H9 (cell line): ENCODE results near the gene CHAF1A. TPM values are rescaled to one million over a fixed set of nuclear protein-coding genes. Genes with fewer than 3 reads are reported as not detected.

ENCODE experiments used
- DNase-seq: peaks from one replicate; pipeline ENCODE4 v3.0.0-alpha.2; 2017
- H2AFZ ChIP-seq: one replicate; pipeline ENCODE4 v1.6.1; 2013; ENCODE audit warnings: mild to moderate bottlenecking, low read length, control low read depth, moderate library complexity
- H2AK5ac ChIP-seq: 2 replicates; pipeline ENCODE4 v1.6.1; 2013; ENCODE audit warnings: low read length, control low read depth, mixed read lengths; ENCODE audit not compliant: insufficient read length
- H2BK120ac ChIP-seq: one replicate; pipeline ENCODE4 v1.6.1; 2013; ENCODE audit warnings: low read depth, mild to moderate bottlenecking, low read length, control low read depth, inconsistent platforms; ENCODE audit not compliant: poor library complexity, severe bottlenecking
- H2BK12ac ChIP-seq: 2 replicates; pipeline ENCODE4 v1.6.1; 2013; ENCODE audit warnings: low read length, control low read depth, mixed read lengths, low read depth; ENCODE audit not compliant: insufficient read length
- H2BK15ac ChIP-seq: 2 replicates; pipeline ENCODE4 v1.6.1; 2013; ENCODE audit warnings: low read depth, low read length, control low read depth
- H2BK20ac ChIP-seq: one replicate; pipeline ENCODE4 v1.6.1; 2013; ENCODE audit warnings: low read depth, mild to moderate bottlenecking, low read length, control low read depth, inconsistent platforms; ENCODE audit not compliant: poor library complexity, severe bottlenecking
- H2BK5ac ChIP-seq: 2 replicates; pipeline ENCODE4 v1.6.1; 2013; ENCODE audit warnings: low read length, control low read depth, mixed read lengths; ENCODE audit not compliant: insufficient read length
- H3K14ac ChIP-seq: 2 replicates; pipeline ENCODE4 v1.6.1; 2013; ENCODE audit warnings: low read length, control low read depth; ENCODE audit not compliant: insufficient read depth
- H3K18ac ChIP-seq: 2 replicates; pipeline ENCODE4 v1.6.1; 2013; ENCODE audit warnings: low read depth, mild to moderate bottlenecking, mixed read lengths, low read length, control low read depth; ENCODE audit not compliant: insufficient read length
- H3K23ac ChIP-seq: 2 replicates; pipeline ENCODE4 v1.6.1; 2013; ENCODE audit warnings: low read length, control low read depth, mixed read lengths, low read depth; ENCODE audit not compliant: insufficient read length
- H3K23me2 ChIP-seq: 2 replicates; pipeline ENCODE4 v1.6.1; 2013; ENCODE audit warnings: low read depth, mild to moderate bottlenecking, mixed read lengths, low read length, control low read depth; ENCODE audit not compliant: insufficient read length, poor library complexity, severe bottlenecking
- H3K27ac ChIP-seq: 2 replicates; pipeline ENCODE4 v1.5.1; 2013; ENCODE audit warnings: low read length, control low read depth, mixed read lengths, low read depth; ENCODE audit not compliant: insufficient read length
- H3K27me3 ChIP-seq: 2 replicates; pipeline ENCODE4 v1.6.1; 2013; ENCODE audit warnings: low read length, control low read depth, inconsistent platforms; ENCODE audit not compliant: insufficient read depth
- H3K4ac ChIP-seq: 2 replicates; pipeline ENCODE4 v1.6.1; 2013; ENCODE audit warnings: low read depth, mild to moderate bottlenecking, control low read depth, inconsistent platforms, low read length, moderate library complexity
- H3K4me1 ChIP-seq: 2 replicates; pipeline ENCODE4 v1.6.1; 2013; ENCODE audit warnings: low read length, control low read depth, inconsistent platforms; ENCODE audit not compliant: insufficient read depth
- H3K4me2 ChIP-seq: 2 replicates; pipeline ENCODE4 v1.6.1; 2013; ENCODE audit warnings: low read length, control low read depth, mixed read lengths; ENCODE audit not compliant: insufficient read length, insufficient read depth
- H3K56ac ChIP-seq: 2 replicates; pipeline ENCODE4 v1.6.1; 2013; ENCODE audit warnings: low read depth, mild to moderate bottlenecking, mixed read lengths, low read length, control low read depth; ENCODE audit not compliant: insufficient read length
- H3K79me1 ChIP-seq: 2 replicates; pipeline ENCODE4 v1.6.1; 2013; ENCODE audit warnings: low read depth, mild to moderate bottlenecking, moderate library complexity, low read length, control low read depth, inconsistent platforms; ENCODE audit not compliant: insufficient read depth, poor library complexity, severe bottlenecking
- H3K79me2 ChIP-seq: 2 replicates; pipeline ENCODE4 v1.6.1; 2013; ENCODE audit warnings: low read length, control low read depth, inconsistent platforms; ENCODE audit not compliant: insufficient read depth
- H3K9ac ChIP-seq: 2 replicates; pipeline ENCODE4 v1.6.1; 2013; ENCODE audit warnings: low read length, control low read depth, mixed read lengths; ENCODE audit not compliant: insufficient read length; ENCODE audit errors: extremely low read depth
- H3K9me3 ChIP-seq: one replicate; pipeline ENCODE4 v1.6.1; 2013; ENCODE audit warnings: low read depth, low read length, inconsistent platforms; ENCODE audit not compliant: control insufficient read depth
- H3T11ph ChIP-seq: one replicate; pipeline ENCODE4 v1.6.1; 2013; ENCODE audit warnings: mild to moderate bottlenecking, low read length, control low read depth, inconsistent platforms
- H4K20me1 ChIP-seq: one replicate; pipeline ENCODE4 v1.6.1; 2013; ENCODE audit not compliant: control insufficient read depth, insufficient read length, insufficient read depth
- H4K5ac ChIP-seq: 2 replicates; pipeline ENCODE4 v1.6.1; 2013; ENCODE audit warnings: low read depth, mild to moderate bottlenecking, mixed read lengths, low read length, control low read depth; ENCODE audit not compliant: insufficient read length
- H4K8ac ChIP-seq: replicated peaks from 2 replicates; pipeline ENCODE4 v1.6.1; 2013; ENCODE audit warnings: low read length, control low read depth, mixed read lengths, low read depth; ENCODE audit not compliant: insufficient read length
- H4K91ac ChIP-seq: 2 replicates; pipeline ENCODE4 v1.6.1; 2013; ENCODE audit warnings: low read depth, mild to moderate bottlenecking, moderate library complexity, mixed read lengths, low read length, control low read depth; ENCODE audit not compliant: insufficient read length
- H3K27ac Mint-ChIP-seq, 3 experiments: 2 replicates in 2 of 3; 3 replicates in 1 of 3; pipeline ENCODE4 v1.8.0; 2020 to 2021; ENCODE audit warnings: mixed read lengths in 3 of 3, mild to moderate bottlenecking in 1 of 3, moderate library complexity in 1 of 3
- H3K27me3 Mint-ChIP-seq: 2 replicates; pipeline ENCODE4 v1.8.0; 2021; ENCODE audit warnings: low read depth, mild to moderate bottlenecking, moderate library complexity, mixed read lengths
- H3K36me3 Mint-ChIP-seq, 3 experiments: 2 replicates in 2 of 3; 3 replicates in 1 of 3; pipeline ENCODE4 v1.8.0; 2020 to 2021; ENCODE audit warnings: low read depth in 3 of 3, mixed read lengths in 3 of 3; ENCODE audit not compliant: insufficient read depth in 1 of 3
- H3K4me1 Mint-ChIP-seq, 2 experiments: 2 replicates each; pipeline ENCODE4 v1.8.0; 2020; ENCODE audit warnings: mixed read lengths in 2 of 2
- H3K4me3 Mint-ChIP-seq, 2 experiments: 2 replicates in 1 of 2; 3 replicates in 1 of 2; pipeline ENCODE4 v1.8.0; 2020 to 2021; ENCODE audit warnings: mild to moderate bottlenecking in 2 of 2, mixed read lengths in 2 of 2, moderate library complexity in 1 of 2
- H3K9me3 Mint-ChIP-seq, 2 experiments: 2 replicates in 1 of 2; 3 replicates in 1 of 2; pipeline ENCODE4 v1.8.0; 2020; ENCODE audit warnings: mild to moderate bottlenecking in 2 of 2, mixed read lengths in 2 of 2, moderate library complexity in 1 of 2
- WGBS: extraction: QIAGEN DNeasy Blood & Tissue Kit; methylation state at CpG from one replicate; pipeline ENCODE4 v1.1.7; 2013; ENCODE audit warnings: missing lambda C conversion rate, low lambda C conversion rate, mixed read lengths; ENCODE audit not compliant: insufficient read length; ENCODE audit errors: extremely low coverage; 5-methylcytosine and 5-hydroxymethylcytosine counted together
- total RNA-seq: library from RNA; stranded (reverse); gene quantifications from 2 replicates; pipeline ENCODE4 v1.2.1, GENCODE V29; 2021
- TF ChIP-seq, protein P1 (sequence below): fragments of 200-600 bp; sonication (generic); conservative IDR thresholded peaks from 3 replicates; pipeline ENCODE4 v1.8.0; 2021; ENCODE audit warnings: antibody characterized with exemption, mild to moderate bottlenecking

The CHAF1A gene
- total RNA-seq, 1 experiment from 2014 or later: 143 TPM

DNA sequence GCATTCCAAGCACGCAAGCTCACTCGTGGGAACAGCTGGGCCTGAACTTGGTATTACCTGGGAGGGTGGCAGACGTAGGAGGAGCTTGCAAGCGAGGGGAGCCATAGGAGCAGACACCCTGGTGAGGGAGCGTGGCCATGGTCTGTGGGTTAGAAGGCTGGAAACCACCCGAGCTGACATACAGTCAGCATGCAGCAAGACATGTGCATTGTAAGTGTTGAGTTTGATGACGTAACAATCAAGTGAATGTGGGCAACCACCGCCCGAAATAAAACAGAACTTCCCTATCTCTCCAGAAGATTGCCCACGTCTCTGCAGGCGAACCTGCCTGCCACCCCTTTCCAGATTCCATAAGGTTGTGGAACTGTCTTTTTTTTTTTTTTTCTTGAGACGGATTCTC, 28.3 kb downstream of the CHAF1A start:
- H3K9me3 Mint-ChIP-seq: no peaks in the 10 kb centered on the region
- Histone ChIP-seq H3K79me2 (no peaks in the 10 kb centered on the region; the same call in 1 of the 2 replicates), H3K4me2 (no peak overlapping the region), H3K23ac (no peak overlapping the region), H3K18ac (no peak overlapping the region), H2AK5ac (no peak overlapping the region), H2BK15ac (no peak overlapping the region), H3K79me1 (no peaks in the 10 kb centered on the region), H3K4me1 (no peaks in the 10 kb centered on the region), H3K14ac (no peak overlapping the region; the same call in 1 of the 2 replicates), H3K9ac (no peak overlapping the region), H4K91ac (no peak overlapping the region), H3K27ac (no peak overlapping the region), H3K23me2 (no peaks in the 10 kb centered on the region), H2AFZ (no peak overlapping the region), H3K9me3 (no peaks in the 10 kb centered on the region), H2BK120ac (no peak overlapping the region), H2BK20ac (no peak overlapping the region), H3T11ph (no peak overlapping the region), H2BK5ac (no peak overlapping the region), H4K5ac (no peak overlapping the region), H2BK12ac (no peak overlapping the region), H4K8ac (no peak overlapping the region), H4K20me1 (no peaks in the 10 kb centered on the region), H3K56ac (no peak overlapping the region), H3K27me3 (no peaks in the 10 kb centered on the region), H3K4ac (no peak overlapping the region)
- peaks cover 75 to 91% (median 79%) of the 10 kb centered on the region in 3 experiments for H3K36me3 Mint-ChIP-seq
- H3K4me1 Mint-ChIP-seq: no peaks in the 10 kb centered on the region
- TF ChIP-seq, protein P1, sequence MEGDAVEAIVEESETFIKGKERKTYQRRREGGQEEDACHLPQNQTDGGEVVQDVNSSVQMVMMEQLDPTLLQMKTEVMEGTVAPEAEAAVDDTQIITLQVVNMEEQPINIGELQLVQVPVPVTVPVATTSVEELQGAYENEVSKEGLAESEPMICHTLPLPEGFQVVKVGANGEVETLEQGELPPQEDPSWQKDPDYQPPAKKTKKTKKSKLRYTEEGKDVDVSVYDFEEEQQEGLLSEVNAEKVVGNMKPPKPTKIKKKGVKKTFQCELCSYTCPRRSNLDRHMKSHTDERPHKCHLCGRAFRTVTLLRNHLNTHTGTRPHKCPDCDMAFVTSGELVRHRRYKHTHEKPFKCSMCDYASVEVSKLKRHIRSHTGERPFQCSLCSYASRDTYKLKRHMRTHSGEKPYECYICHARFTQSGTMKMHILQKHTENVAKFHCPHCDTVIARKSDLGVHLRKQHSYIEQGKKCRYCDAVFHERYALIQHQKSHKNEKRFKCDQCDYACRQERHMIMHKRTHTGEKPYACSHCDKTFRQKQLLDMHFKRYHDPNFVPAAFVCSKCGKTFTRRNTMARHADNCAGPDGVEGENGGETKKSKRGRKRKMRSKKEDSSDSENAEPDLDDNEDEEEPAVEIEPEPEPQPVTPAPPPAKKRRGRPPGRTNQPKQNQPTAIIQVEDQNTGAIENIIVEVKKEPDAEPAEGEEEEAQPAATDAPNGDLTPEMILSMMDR: no peak
- peak overlapping the region in 2 of 3 experiments; percentile 47 to 73; a peak in 3 of 7 replicates for H3K27ac Mint-ChIP-seq
- no peak for DNase-seq
- H3K4me3 Mint-ChIP-seq: no peak overlapping the region
- WGBS: no CpG with 5 or more reads among the region's 12 CpGs
- H3K27me3 Mint-ChIP-seq: no peaks in the 10 kb centered on the region
